HG03066 (cell line): ENCODE data around the gene ABLIM2.

Experiments used
- ATAC-seq: cut with Tn5 transposase; IDR thresholded peaks from one replicate; pipeline ENCODE4 v1.9.1; 2021; ENCODE audit warnings: low read depth; ENCODE audit not compliant: unreplicated experiment

The ABLIM2 gene

GRCh38 chr4:8158710-8159536, at the start of gene ABLIM2:
ABLIM2 (minus strand) TSS chr4:8158813; CDS start chr4:8158689, 124 bp downstream.
- peak; percentile 97 for ATAC-seq

GRCh38 chr4:8207314-8207713, 48.7 kb upstream of the ABLIM2 start:
- ATAC-seq, result no peak

- ATAC-seq, result no peak
Observed at GRCh38 chr4:8205749-8206611, 47.4 kb upstream of the ABLIM2 start.

- ATAC-seq, result no peak
Observed at GRCh38 chr4:8205241-8205707, 46.7 kb upstream of the ABLIM2 start.

- ATAC-seq, result no peak
Observed at GRCh38 chr4:8204576-8205227, 46.1 kb upstream of the ABLIM2 start.

GRCh38 chr4:8203817-8204216, 45.2 kb upstream of the ABLIM2 start:
- no peak for ATAC-seq

GRCh38 chr4:8203052-8203401, 44.4 kb upstream of the ABLIM2 start:
- no peak for ATAC-seq

- no peak for ATAC-seq
Observed at GRCh38 chr4:8202108-8203051, 43.8 kb upstream of the ABLIM2 start.

GRCh38 chr4:8201321-8201781, 42.7 kb upstream of the ABLIM2 start:
- ATAC-seq, result peak; percentile 23

- no peak for ATAC-seq
Observed at GRCh38 chr4:8200302-8200975, 41.8 kb upstream of the ABLIM2 start.

GRCh38 chr4:8199594-8200301, 41.1 kb upstream of the ABLIM2 start:
- no peak for ATAC-seq

GRCh38 chr4:8198906-8199593, 40.4 kb upstream of the ABLIM2 start, which contains the start of gene SH3TC1:
SH3TC1 (plus strand) TSS chr4:8199290; CDS start chr4:8205195, 5,905 bp downstream.
- peak; percentile 81 for ATAC-seq

- ATAC-seq, result peak; percentile 0
Observed at GRCh38 chr4:8198206-8198905, 39.7 kb upstream of the ABLIM2 start.

- no peak for ATAC-seq
Observed at GRCh38 chr4:8197521-8197920, 38.9 kb upstream of the ABLIM2 start.

- ATAC-seq, result no peak
Observed at GRCh38 chr4:8195841-8196458, 37.3 kb upstream of the ABLIM2 start.

GRCh38 chr4:8195431-8195830, 36.8 kb upstream of the ABLIM2 start:
- no peak for ATAC-seq
